ENCODE data around the gene KLHL3.
"Not testable (repeated sequence)": the region's sequence is repeated elsewhere in the genome, so short reads cannot be mapped to it uniquely, and the experiment has no call there.

KLHL3 gene, protein sequence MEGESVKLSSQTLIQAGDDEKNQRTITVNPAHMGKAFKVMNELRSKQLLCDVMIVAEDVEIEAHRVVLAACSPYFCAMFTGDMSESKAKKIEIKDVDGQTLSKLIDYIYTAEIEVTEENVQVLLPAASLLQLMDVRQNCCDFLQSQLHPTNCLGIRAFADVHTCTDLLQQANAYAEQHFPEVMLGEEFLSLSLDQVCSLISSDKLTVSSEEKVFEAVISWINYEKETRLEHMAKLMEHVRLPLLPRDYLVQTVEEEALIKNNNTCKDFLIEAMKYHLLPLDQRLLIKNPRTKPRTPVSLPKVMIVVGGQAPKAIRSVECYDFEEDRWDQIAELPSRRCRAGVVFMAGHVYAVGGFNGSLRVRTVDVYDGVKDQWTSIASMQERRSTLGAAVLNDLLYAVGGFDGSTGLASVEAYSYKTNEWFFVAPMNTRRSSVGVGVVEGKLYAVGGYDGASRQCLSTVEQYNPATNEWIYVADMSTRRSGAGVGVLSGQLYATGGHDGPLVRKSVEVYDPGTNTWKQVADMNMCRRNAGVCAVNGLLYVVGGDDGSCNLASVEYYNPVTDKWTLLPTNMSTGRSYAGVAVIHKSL
- total RNA-seq: 20.0 to 45.3 (median 29.3) reads per million in 4 donors

DNA sequence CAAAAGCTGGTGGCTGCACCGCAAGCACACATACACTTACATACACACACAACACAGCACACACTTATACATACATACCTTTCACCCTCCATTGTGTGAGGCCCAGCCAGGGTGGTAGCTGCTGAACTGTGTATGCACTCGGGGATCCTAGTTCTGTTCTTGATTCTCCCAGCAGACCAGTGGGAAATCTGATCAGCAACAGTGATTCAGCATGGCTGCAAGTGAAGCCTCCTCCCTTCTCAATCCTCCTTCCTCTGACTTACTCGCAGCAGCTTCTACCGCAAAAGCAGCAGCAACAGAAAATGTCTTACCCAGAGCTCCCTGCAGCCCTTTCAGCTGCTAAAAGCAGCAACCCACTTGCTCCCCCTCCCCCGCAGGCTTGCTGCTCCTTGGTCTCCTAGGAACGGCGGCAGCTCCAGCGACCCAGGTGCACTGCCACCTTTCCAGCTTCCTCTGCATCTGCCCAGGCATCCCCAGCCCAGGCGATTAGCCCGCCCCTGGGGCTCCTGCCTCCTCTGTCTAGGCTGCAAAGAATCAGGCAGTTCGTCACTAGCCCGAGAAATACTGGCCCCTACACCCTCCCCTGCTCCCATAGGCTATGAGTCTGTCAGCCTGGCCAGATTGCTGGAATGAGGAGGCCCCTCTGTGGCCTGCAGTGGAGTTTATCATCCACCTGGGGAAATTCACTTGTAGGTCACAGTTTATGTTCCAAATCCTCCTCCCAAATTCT, at the start of gene KLHL3:
TSS of gene KLHL3 (minus strand) at position 535 of the 730 bp plus-strand sequence. CDS start at position 92, 443 bp downstream.
- peak in 3 of 5 donors; percentile 4 to 38 (median 11) for DNase-seq

DNA sequence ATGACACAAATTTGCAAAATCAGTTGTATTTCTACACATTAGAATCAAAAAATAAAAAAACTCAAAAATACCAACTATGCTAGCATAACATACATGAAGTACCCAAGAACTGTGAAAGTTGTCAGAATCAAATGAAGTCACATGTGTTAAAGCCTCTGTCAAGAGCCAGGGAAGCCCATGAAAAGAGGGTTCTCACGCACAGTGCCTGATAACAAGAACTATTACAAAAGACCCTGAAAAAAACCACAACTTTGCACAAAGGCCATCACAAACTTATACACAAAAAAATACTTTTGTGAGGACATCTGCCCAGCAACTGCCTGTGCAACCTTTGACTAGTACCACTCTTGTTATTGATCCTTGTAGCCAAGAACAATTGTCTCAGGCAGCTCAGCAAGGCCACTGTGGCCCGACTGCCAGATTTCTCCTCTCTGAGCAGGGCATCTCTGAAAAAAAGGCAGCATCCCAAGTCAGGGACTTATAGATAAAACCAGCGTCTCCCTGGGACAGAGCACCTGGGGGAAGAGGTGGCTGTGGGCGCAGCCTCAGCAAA, 47.2 kb upstream of the KLHL3 start:
- no peak for DNase-seq

DNA sequence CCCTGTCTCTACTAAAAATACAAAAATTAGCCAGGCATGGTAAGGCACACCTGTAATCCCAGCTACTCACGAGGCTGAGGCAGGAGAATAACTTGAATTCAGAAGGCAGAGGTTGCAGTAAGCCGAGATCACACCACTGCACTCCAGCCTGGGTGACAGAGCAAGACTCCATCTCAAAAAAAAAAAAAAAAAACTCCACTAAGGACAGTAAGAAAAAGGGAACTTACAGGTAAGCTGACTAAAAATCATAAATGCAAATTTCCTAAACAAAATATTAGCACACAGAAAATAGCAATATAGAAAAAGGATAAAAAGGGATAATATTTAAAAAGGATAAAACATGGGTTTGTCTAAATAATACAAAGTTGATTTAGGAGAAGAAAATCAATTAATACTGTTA, 46.2 kb upstream of the KLHL3 start:
- no peak for DNase-seq

DNA sequence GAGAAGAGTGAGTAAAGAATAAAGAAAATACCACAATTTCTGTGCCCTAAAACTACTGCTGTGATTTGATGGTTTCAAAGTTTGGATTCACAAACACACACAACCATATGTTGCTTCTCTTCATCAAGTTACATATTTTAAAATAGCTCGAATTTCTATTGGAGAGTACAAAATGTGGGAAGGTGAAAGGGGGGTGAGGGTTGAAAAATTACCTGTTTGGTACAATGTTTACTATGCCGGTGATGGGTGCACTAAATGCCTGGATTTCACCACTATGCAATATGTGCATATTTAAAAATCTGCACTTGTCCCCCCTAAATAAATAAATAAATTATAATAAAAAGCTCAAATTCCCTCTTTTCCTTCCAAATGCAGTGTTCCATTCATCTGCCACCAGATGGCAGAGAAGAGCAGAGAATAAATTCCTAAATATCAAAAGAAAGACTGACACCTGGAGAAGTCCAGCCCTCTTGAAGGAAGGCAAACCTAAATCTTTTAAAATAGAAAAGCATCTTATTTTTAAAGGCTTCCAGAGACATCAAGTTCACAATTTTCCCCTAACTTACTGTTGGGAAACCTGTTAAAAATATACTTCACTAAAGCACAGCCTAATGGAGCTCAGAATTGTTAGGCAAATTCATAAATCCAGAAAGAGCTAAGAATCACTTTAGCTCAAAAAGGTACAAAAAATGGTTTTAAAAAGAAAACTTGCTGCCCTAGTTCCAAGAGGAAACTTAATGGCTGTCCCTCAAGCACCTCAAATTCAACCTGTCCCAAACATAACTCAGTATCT, 43.1 kb upstream of the KLHL3 start:
- peak in 1 of 5 donors; percentile 6 for DNase-seq

DNA sequence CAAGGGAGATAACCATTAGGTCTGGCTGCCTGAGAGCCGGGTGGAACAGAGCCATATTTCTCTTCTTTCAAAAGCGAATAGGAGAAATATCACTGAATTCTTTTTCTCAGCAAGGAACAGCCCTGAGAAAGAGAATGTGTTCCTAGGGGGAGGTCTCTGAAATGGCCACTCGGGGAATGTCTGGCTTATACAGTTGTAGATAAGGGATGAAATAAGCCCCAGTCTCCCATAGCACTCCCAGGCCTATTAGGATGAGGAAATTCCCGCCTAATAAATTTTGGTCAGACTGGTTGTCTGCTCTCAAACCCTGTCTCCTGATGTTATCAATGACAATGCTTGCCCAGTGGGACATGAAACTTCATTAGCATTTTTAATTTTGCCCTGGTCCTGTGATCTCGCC, 32.0 kb upstream of the KLHL3 start:
- not testable (repeated sequence) for DNase-seq

DNA sequence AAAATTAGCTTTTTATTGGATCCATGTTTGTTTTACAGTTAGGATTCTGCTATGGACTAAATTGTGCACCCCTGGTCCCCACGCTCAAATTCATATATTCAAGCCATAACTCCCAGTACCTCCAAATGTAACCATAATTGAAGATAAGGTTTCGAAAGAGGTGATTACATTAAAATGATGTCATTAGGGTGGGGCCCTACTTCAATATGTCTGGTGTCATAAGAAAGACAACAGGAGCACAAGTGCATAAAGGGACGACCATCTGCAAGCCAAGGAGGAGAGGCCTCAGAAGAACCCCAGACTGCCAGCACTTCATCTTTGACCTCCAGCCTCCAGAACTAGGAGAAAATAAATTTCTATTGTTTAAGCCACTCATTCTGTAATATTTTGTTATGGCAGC, 25.7 kb upstream of the KLHL3 start:
- DNase-seq: no peak

DNA sequence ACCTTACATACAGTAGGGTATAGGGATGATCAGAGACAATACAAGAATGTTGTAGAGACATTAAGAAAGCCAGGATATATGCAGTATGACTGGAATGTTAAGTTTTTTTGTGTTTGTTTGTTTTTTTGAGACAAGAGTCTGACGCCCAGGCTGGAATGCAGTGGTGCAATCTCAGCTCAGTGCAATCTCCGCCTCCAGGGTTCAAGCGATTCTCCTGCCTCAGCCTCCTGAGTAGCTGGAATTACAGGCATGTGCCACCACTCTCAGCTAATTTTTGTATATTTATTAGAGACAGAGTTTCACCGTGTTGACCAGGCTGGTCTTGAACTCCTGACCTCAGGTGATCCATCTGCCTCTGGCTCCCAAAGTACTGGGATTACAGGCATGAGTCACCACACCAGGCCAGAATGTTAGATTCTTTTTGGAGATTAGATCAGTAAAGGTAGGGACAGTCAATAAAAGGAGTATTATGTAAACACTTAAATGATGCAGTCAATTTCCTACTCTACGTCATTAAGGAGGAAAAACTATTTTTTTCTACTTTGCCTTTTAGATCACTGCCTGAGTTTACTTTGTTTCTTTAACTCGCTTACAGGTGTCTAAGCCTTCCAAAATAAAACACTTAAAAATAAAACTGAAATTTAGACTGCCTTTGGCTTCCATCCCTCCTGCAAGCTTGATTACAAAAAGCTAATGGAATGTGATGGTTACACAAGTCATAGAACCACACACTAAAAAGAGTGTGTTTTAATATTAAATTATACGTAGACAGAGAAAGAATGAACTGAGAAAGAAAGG, 25.0 kb upstream of the KLHL3 start:
- DNase-seq: no peak

- no peak for DNase-seq
These were observed 24.4 kb upstream of the KLHL3 start for GRCh38 chr5:137760294-137760693.

- DNase-seq: no peak
These were observed 22.9 kb upstream of the KLHL3 start for GRCh38 chr5:137758715-137759306.

DNA sequence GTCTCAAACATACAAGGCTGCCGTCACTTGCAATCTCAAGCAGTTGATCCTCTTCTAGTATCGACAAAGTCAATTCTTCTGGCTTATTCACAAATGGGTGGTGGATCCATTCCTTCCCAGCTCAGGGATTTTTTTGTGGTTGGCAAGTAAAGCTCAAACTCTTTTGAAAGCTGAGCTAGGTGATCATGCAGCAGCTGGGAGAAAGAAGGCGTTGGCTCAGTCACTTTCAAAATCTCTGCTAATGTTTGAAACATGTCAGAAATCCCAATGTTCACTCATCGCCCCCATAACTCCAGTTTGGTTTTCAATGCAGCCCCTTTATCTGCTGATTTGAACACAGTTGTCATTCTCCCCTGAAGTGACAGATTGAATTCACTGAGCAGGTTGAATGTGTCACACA, 22.2 kb upstream of the KLHL3 start:
- no peak for DNase-seq

DNA sequence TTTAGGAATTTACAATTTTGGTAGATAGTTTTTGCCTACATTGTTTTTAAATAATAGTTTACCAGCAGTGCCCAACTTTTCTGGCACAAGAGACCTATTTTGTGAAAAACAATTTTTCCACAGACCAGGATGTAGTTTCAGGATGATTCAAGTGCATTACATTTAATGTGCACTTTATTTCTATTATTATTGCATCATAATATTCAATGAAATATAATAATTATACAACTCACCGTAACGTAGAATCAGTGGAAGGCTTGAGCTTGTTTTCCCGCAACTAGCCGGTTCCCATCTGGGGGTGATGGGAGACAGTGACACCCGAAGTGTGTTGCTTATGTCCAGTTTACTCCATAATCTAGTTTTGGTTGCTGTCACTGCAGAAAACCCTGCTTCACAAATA, 21.7 kb upstream of the KLHL3 start:
- no peak for DNase-seq

- DNase-seq: no peak
These were observed 19.3 kb upstream of the KLHL3 start for GRCh38 chr5:137754961-137755762.

GRCh38 chr5:137754188-137754960, 18.5 kb upstream of the KLHL3 start, which contains the start of gene HNRNPA0:
HNRNPA0 (minus strand) TSS chr5:137754363; CDS start chr5:137754066, 297 bp downstream.
- DNase-seq: peak; percentile 93 to 98 (median 96)

GRCh38 chr5:137753691-137754187, 17.9 kb upstream of the KLHL3 start:
- no peak for DNase-seq

DNA sequence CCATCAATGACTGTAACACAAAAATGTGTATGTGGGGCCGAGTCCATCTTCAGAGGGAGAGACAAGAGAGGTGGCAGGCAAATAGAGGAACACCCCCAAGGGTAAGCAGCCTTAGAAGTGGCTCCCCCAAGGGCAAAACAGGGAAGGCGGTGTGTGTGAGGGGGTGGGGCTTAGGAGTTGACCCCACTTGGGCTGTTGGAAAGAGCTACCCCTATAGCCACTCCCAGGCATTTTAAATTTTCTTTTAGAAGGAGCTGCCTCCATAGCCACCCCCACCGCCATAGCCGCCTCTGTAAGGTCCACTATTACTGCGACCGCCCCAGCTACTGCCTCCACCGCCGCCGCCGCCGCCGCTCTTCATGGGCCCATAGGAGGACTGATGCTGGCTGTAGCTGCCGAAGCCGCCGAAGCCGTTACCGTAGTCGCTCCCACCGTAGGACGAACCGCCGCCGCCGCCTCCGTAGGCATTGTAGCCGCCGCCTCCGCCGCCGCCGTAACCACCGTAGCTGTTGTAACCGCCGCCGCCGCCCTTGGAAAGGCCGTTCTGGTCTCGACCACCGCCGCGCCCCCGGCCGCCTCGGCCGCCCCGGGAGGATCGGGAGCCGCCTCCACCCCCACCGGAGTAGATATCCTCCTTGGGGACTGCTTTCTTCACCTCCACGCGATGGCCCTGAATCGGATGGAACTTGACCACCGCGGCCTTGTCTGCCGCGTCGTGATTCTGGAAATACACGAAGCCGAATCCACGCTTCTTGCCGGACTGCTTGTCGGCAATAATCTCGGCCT, 17.2 kb upstream of the KLHL3 start:
- DNase-seq: peak; percentile 20 to 43 (median 38)

- peak in 1 of 5 donors; percentile 42 for DNase-seq
These were observed 16.1 kb upstream of the KLHL3 start for GRCh38 chr5:137751869-137752491.

DNA sequence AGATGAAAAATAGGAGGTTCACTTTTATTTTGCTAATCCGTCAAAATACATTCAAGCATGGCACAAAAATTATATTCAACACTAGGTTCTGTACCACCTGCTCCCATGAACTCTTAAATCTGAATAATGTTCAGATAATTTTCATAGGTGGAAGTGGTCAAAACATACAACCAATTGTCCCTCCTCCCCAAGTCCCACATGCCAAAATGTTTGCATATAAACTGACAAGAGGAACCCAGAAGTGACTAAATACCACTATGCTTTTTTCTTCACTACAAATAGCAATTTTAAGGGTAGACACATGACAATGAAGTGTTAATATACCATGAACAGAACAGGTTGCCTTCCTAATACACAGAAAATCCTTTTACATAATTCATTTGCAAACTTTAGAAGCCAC, 14.5 kb upstream of the KLHL3 start:
- DNase-seq: no peak

GRCh38 chr5:137747848-137748247, 12.0 kb upstream of the KLHL3 start:
- DNase-seq: no peak
